GM12872 (cell line): Measurements from ENCODE around the gene AMPH.

Experiments
- TF ChIP-seq, protein P1 (sequence below): IDR thresholded peaks from 3 replicates; pipeline ENCODE4 v1.5.1; 2011; ENCODE audit warnings: low read depth, mild to moderate bottlenecking, low read length, moderate library complexity; ENCODE audit not compliant: insufficient read depth

Gene AMPH

DNA sequence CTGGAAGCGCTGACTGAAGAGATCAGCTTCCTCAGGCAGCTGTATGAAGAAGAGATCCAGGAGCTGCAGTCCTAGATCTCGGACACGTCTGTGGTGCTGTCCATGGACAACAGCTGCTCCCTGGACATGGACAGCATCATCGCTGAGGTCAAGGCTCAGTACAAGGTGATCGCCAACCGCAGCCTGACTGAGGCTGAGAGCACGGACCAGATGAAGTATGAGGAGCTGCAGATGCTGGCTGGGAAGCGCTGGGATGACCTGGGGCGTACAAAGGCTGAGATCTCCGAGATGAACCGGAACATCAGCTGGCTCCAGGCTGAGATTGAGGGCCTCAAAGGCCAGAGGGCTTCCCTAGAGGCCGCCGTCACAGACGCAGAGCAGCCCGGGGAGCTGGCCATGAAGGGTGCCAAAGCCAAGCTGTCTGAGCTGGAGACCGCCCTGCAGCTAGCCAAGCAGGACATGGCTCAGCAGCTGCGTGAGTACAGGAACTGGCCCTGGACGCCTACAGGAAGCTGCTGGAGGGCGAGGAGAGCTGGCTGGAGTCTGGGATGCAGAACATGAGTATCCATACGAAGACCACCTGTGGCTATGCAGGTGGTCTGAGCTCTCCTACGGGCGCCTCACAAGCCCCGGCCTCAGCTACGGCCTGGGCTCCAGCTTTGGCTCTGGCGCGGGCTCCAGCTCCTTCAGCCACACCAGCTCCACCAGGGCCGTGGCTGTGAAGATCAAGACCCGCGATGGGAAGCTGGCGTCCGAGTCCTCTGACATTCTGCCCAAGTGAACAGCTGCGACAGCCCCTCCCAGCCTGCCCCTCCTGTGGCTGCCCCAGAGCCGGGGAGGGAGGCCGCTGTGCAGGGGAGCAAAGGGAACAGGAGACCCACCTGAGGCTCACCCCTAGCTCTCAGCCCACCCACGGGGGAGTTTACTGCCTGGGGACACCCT is 24.9 kb upstream of the AMPH start:
- TF ChIP-seq, protein P1, sequence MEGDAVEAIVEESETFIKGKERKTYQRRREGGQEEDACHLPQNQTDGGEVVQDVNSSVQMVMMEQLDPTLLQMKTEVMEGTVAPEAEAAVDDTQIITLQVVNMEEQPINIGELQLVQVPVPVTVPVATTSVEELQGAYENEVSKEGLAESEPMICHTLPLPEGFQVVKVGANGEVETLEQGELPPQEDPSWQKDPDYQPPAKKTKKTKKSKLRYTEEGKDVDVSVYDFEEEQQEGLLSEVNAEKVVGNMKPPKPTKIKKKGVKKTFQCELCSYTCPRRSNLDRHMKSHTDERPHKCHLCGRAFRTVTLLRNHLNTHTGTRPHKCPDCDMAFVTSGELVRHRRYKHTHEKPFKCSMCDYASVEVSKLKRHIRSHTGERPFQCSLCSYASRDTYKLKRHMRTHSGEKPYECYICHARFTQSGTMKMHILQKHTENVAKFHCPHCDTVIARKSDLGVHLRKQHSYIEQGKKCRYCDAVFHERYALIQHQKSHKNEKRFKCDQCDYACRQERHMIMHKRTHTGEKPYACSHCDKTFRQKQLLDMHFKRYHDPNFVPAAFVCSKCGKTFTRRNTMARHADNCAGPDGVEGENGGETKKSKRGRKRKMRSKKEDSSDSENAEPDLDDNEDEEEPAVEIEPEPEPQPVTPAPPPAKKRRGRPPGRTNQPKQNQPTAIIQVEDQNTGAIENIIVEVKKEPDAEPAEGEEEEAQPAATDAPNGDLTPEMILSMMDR: no peak

DNA sequence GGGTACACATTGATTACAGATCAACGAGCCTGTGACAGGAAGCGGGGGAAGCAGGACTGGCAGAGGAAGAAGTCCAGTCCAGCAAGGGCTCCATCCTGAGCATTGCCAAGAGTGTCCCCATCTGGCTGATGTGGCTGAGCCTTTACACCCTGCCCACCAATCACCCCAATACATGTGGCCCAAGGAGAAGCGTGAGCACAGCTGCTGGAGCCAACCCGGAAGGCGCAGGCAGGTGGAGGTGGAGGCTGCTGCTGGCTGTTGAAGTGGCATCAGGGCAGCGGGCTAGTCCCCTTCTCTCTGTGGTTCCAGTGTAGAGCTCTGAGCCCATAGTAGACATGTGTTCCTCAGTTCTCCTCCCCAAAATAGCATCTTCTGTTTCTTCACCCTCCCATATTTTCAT is 6.8 kb upstream of the AMPH start:
- TF ChIP-seq, protein P1: no peak

DNA sequence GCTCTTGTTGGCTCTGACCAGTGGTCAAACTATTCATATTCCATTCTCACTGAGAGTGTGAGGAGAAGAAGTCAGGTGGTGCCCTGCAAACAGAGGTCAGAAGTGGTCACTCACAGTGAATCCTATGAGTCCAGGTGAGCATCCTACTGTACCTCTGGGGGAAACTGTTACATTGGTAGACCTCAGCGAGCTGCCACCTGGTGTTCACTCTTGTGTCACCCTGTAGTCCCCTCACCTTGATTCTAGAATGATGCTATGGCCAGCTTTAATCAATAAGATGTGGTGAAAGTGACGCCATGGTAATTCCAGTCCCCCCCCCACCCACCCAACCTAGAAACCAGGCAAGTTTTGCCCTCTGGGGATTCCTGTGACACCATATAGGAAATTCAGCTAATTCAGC is 1.2 kb upstream of the AMPH start:
- TF ChIP-seq, protein P1: no peak

DNA sequence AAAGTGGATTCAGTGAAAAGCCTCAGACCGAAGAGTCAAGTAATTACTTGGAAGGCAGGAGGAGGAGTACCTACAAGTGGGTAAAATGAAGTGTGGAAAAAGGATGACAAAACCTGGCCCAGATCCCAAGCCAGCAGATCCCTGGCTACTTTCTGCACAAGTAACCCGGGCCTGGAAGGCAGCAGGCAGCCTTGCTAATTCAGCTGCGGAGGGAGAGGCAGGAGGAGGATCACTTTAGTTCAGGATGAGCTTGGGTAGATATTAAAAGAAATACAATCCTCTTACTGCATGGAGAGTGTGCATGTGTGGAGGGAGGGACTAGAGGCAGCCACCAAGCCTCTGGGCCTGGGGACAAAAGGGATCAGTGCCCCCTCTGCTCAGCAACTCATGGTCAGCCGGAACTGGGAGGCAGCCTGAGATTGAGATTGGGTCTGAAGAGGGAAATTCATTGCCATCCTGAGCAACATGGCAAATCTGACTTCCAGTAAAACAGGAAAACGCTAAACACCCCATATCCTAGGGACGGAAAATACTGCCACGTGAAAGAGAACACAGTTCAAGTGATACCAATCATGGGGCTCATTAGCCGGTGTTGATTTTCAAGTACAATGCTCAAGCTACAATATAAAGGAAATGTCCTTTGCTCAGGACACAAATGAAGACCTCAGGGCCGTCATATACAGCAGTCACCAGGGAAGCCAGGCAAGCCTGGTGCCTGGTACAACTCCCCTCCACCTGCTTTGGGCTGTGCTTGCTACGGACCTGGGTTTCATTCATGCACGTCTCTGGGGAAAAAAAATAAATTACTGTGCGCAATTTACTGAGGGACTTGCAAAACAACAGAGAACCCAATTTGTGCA is 1.3 kb downstream of the AMPH start:
- TF ChIP-seq, protein P1: no peak

DNA sequence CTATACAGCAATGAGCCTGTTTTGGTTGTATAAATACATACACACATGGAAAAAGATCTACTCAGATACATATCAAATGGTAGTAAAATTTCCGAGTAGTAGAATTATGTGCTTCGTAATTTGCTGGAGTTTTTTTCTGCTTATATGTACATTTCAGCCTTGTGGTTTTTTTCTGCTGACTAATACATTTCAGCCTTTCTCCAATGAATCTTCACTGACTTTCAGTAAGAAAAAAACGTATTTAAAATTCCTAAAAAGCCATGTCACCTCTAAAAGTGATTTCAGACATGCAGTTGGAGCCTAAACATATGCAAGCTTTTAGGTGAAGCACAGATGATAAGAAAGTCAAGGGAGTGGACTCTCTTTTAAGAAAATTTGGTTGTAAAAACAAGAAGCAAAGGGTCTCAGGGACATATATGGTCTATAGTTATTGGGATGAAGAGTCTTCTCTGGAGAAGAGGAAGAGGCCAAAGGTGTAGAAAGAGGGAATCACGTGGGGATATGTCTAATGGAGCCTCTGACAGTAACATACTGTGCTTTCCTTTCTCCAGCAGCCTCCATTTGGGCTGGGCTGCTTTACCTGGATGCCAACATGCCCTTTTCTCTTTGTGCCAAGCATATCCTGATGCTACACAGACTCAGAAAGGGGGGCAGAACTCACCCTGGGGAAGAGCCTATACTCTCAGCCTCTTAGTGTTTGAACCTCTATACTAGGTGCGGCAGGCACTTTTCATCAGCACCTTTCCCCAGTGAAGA is 2.4 kb downstream of the AMPH start:
- TF ChIP-seq, protein P1: no peak

DNA sequence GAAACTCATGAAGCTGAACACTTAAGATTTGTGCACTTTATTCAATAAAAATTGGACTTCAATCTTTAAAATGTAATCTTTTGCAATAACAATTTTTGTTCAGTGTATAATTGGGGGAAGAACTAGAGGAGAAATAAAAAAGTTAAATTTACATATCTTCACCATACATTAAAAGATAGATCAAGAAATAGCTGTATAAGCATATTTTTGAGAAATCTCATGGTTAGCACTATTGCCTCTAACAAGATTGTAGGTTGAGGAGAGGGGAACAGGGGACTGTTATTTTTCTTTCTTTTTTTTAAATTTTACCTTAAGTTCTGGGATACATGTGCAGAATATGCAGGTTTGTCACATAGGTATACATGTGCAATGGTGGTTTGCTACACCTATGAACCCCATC is 5.3 kb downstream of the AMPH start:
- TF ChIP-seq, protein P1: no peak
